HepG2 (cell line): Measurements from ENCODE around the gene TARBP2. TPM values are rescaled to one million over a fixed set of nuclear protein-coding genes. Genes with fewer than 3 reads are reported as not detected.

Experiments
- CBX5 ChIP-seq: sonication (generic); formaldehyde crosslinking; IDR thresholded peaks from 2 replicates; pipeline ENCODE4 v1.4.0; 2020; ENCODE audit warnings: missing genetic modification reagents, borderline replicate concordance
- HMG20B ChIP-seq: conservative IDR thresholded peaks from 2 replicates; pipeline ENCODE4 v1.6.1; 2016; ENCODE audit warnings: missing genetic modification reagents, missing compliant biosample characterization
- PATZ1 ChIP-seq: sonication (generic); formaldehyde crosslinking; IDR thresholded peaks from 2 replicates; pipeline ENCODE4 v1.4.0; 2020; ENCODE audit warnings: missing genetic modification reagents
- SRY ChIP-seq: sonication (generic); formaldehyde crosslinking; IDR thresholded peaks from 2 replicates; pipeline ENCODE4 v1.8.0; 2022; ENCODE audit warnings: mild to moderate bottlenecking, missing genetic modification reagents
- TRIM24 ChIP-seq: sonication (generic); formaldehyde crosslinking; IDR thresholded peaks from 2 replicates; pipeline ENCODE4 v1.8.0; 2022; ENCODE audit warnings: mild to moderate bottlenecking, missing genetic modification reagents
- ZBTB38 ChIP-seq: sonication (generic); formaldehyde crosslinking; IDR thresholded peaks from 2 replicates; pipeline ENCODE4 v1.5.1; 2020; ENCODE audit warnings: mild to moderate bottlenecking, missing genetic modification reagents
- ZNF143 ChIP-seq: sonication (generic); formaldehyde crosslinking; IDR thresholded peaks from 2 replicates; pipeline ENCODE4 v1.4.0; 2020; ENCODE audit warnings: missing genetic modification reagents
- polyA plus RNA-seq, 8 experiments: library from polyadenylated mRNA; depleted of rRNA in 3 of 8; stranded (reverse) in 7 of 8; unstranded in 1 of 8; fragments of >200 nt; fragmentation: Illumina TruSeq in 4 of 8; extraction: Trizol in 4 of 8; gene quantifications; 2 replicates each; pipeline versions ENCODE4 v1.2.1 to v1.2.3, GENCODE V29; 2011 to 2016; ENCODE audit warnings: low read depth in 4 of 8, missing spikeins in 1 of 8, mixed read lengths in 1 of 8; ENCODE audit not compliant: insufficient read depth in 1 of 8
- total RNA-seq, 5 experiments: library from RNA; depleted of rRNA; stranded (reverse); fragments of >200 nt; fragmentation: Illumina TruSeq; extraction: Trizol; gene quantifications; 2 replicates each; pipeline ENCODE4 v1.2.3, GENCODE V29; 2016; ENCODE audit warnings: low read depth in 1 of 5
- TF ChIP-seq, protein P1 (sequence below): sonication (generic); formaldehyde crosslinking; IDR thresholded peaks from 2 replicates; pipeline ENCODE4 v1.5.1; 2020; ENCODE audit warnings: missing genetic modification reagents, mild to moderate bottlenecking, borderline replicate concordance
- TF ChIP-seq, protein P2 (sequence below): sonication (generic); formaldehyde crosslinking; IDR thresholded peaks from 2 replicates; pipeline ENCODE4 v1.4.0; 2020; ENCODE audit warnings: mild to moderate bottlenecking, missing genetic modification reagents, borderline replicate concordance

Gene TARBP2
- total and polyA plus RNA-seq, 2 of the 13 experiments (the other 11 are each of a cell fraction or from before 2014, with no cell fraction given): 47.0 to 55.5 TPM

- TF ChIP-seq PATZ1 (CRISPR knock-in tag) (no peak), TRIM24 (CRISPR knock-in tag) (no peak), HMG20B (CRISPR knock-in tag) (no peak), CBX5 (CRISPR knock-in tag) (no peak), ZNF143 (no peak), SRY (CRISPR knock-in tag) (no peak), ZBTB38 (CRISPR knock-in tag) (peak; percentile 18; the same call in 1 of the 2 replicates)
- TF ChIP-seq, protein P1, sequence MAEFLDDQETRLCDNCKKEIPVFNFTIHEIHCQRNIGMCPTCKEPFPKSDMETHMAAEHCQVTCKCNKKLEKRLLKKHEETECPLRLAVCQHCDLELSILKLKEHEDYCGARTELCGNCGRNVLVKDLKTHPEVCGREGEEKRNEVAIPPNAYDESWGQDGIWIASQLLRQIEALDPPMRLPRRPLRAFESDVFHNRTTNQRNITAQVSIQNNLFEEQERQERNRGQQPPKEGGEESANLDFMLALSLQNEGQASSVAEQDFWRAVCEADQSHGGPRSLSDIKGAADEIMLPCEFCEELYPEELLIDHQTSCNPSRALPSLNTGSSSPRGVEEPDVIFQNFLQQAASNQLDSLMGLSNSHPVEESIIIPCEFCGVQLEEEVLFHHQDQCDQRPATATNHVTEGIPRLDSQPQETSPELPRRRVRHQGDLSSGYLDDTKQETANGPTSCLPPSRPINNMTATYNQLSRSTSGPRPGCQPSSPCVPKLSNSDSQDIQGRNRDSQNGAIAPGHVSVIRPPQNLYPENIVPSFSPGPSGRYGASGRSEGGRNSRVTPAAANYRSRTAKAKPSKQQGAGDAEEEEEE (CRISPR knock-in tag): no peak
- TF ChIP-seq, protein P2, sequence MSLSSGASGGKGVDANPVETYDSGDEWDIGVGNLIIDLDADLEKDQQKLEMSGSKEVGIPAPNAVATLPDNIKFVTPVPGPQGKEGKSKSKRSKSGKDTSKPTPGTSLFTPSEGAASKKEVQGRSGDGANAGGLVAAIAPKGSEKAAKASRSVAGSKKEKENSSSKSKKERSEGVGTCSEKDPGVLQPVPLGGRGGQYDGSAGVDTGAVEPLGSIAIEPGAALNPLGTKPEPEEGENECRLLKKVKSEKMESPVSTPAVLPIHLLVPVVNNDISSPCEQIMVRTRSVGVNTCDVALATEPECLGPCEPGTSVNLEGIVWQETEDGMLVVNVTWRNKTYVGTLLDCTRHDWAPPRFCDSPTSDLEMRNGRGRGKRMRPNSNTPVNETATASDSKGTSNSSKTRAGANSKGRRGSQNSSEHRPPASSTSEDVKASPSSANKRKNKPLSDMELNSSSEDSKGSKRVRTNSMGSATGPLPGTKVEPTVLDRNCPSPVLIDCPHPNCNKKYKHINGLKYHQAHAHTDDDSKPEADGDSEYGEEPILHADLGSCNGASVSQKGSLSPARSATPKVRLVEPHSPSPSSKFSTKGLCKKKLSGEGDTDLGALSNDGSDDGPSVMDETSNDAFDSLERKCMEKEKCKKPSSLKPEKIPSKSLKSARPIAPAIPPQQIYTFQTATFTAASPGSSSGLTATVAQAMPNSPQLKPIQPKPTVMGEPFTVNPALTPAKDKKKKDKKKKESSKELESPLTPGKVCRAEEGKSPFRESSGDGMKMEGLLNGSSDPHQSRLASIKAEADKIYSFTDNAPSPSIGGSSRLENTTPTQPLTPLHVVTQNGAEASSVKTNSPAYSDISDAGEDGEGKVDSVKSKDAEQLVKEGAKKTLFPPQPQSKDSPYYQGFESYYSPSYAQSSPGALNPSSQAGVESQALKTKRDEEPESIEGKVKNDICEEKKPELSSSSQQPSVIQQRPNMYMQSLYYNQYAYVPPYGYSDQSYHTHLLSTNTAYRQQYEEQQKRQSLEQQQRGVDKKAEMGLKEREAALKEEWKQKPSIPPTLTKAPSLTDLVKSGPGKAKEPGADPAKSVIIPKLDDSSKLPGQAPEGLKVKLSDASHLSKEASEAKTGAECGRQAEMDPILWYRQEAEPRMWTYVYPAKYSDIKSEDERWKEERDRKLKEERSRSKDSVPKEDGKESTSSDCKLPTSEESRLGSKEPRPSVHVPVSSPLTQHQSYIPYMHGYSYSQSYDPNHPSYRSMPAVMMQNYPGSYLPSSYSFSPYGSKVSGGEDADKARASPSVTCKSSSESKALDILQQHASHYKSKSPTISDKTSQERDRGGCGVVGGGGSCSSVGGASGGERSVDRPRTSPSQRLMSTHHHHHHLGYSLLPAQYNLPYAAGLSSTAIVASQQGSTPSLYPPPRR: no peak
These were observed 7.6 kb downstream of the TARBP2 start (continued) for GRCh38 chr12:53508534-53509170.
